Cardiac atrium fibroblast (primary cell): Measurements from ENCODE around the gene PIGM. TPM values are rescaled to one million over a fixed set of nuclear protein-coding genes. Genes with fewer than 3 reads are reported as not detected.

Source experiments
- total RNA-seq: library from RNA; depleted of rRNA; stranded (reverse); fragments of >200 nt; gene quantifications from 2 replicates; pipeline ENCODE4 v1.2.3, GENCODE V29; 2015

PIGM gene
- 1.4 and 3.1 TPM in 2 replicates for total RNA-seq

DNA sequence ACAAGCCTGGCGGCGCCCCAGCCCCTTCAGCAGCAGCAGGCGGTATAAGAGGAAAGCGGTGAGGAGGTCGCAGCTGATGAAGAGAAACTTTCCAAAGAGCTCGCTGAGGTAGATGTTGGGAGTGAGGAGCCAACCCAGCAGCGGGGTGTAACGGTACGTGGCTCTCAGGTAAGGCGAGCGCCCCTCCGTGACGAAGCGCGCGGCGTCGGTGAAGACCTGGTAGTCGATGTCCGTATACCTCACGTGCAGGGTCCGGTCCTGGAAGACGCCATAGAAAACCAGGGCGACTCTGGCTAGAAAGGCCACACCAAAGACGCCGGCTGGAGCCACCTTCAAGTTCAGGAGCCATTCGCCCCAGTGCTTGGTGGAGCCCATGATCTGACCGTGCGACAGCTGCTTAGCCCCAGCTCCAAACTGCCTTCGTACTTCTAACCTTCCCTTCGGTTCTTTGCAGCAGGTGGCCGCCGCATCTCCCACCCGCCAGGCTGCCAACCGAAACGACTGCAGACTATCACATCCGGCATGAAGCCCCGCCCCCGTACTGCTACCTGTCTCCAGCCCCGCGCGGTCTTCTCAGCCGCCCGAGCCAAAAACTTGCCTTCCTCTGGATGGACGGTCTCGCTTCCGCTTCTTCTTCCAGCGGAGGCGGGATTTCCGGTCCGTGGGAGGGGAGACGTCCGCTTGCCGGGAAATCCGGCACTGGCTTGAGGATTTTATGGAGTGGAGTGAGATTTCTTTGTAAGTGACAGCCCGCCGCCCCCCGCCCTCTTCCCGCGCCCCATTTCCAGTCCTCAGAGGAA is at the start of gene PIGM:
TSS of gene PIGM (minus strand) at position 626 of the 800 bp plus-strand sequence. CDS start at position 375, 251 bp downstream.

DNA sequence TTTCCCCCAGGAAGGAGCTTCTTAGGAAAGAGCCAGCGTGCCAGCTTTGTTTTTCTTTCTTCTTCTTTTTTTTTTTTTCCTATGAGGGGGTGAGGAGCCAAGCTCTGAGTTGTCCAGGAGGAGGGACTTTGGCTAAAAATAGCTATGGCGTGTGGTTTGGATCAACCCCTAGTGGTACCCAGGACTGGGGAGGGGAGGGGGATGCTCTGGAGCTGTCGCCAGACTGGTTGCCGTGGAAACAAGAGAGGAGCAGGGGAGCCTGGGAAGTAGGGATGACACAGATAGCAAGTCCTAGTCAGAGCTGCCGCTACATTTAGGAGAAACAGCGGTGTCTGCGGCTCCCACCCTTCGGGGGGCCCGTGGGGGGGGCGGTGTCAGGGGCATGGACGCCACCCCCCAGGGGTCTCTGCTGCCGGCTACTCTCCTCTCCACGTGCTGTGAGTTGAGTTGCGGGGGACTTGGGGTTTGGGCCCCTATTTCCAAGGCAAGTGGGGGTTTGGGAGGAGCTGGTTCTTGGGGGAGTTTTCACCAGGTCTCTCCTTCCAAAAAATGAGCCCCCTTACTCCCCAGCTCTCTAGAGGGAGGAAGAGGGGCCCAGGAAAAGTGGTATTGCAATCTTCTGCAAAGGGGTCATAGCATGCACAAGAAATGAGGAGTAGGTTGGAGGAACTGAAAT is 49.6 kb upstream of the PIGM start, which contains the start of gene KCNJ9:
TSS of gene KCNJ9 (plus strand) at position 278 of the 676 bp plus-strand sequence. CDS start 2,493 bp downstream, outside the sequence.

DNA sequence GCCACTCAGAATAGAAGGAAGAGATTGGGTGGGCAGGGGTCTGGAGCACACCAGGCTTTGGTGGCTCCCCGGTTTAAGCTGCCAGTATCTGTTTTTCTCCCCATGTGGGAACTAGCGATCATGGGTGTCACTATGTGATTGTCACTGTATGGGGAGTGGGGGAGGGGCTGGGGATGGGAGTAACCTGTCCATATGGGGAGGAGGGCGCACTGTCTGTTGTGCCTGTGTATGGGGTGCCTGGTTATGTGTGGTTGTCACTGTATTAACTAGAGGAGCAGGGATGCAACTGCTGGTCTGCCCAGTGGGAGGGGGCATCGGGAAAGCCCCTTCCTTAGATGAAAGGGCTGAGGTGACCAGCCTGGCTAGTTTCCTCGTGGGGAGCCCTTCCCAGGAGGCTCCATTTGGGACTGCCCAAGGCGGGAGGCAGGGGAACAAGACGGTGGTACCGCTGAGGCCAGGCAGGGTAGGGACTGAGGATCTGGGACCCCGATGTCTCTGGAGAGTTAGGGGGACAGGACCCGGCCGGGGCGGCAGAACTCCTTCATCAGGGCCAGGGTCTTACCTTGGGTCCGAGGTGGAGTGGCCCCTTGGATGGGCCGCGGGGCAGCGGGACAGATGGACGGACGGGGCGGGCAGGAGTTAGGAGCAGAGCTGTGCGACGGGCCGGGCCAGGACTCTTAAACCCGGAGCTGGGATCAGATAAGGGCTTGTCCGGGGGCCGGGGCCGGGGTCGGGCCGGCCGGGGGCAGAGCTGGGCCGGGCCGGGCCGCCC is 37.9 kb upstream of the PIGM start, which contains the start of gene KCNJ10:
TSS of gene KCNJ10 (minus strand) at position 701 of the 772 bp plus-strand sequence. CDS start 27,628 bp downstream, outside the sequence.

Other genes starting within 250 kb of the PIGM start
- gene FCRL6, start 229.6 kb downstream of the PIGM start, total RNA-seq, result not detected in 2 replicates
- not detected in 2 replicates for gene SLAMF8, start 205.1 kb downstream of the PIGM start, total RNA-seq
- gene VSIG8, start 169.3 kb downstream of the PIGM start, total RNA-seq, result not detected in 2 replicates
- gene CFAP45, start 131.8 kb downstream of the PIGM start, total RNA-seq, result not detected in 2 replicates
- gene TAGLN2, start 106.5 kb downstream of the PIGM start, total RNA-seq, result 446 and 509 TPM in 2 replicates
- 0.16 TPM in 1 of 2 replicates, not detected in the other for gene IGSF9, start 86.4 kb downstream of the PIGM start, total RNA-seq
- gene SLAMF9, start 77.8 kb downstream of the PIGM start, total RNA-seq, result not detected in 2 replicates
- not detected in 2 replicates for gene KCNJ10, start 38.2 kb upstream of the PIGM start, total RNA-seq
- not detected in 2 replicates for gene KCNJ9, start 49.5 kb upstream of the PIGM start, total RNA-seq
- gene IGSF8, start 66.6 kb upstream of the PIGM start, total RNA-seq, result 18.1 and 23.2 TPM in 2 replicates
- 1.3 TPM in 1 of 2 replicates, not detected in the other for gene ATP1A2, start 83.8 kb upstream of the PIGM start, total RNA-seq
- not detected in 2 replicates for gene ATP1A4, start 119.6 kb upstream of the PIGM start, total RNA-seq
- not detected in 2 replicates for gene CASQ1, start 158.6 kb upstream of the PIGM start, total RNA-seq
- gene PEA15, start 173.4 kb upstream of the PIGM start, total RNA-seq, result 75.5 and 135 TPM in 2 replicates
- gene DCAF8, start 230.6 kb upstream of the PIGM start, total RNA-seq, result 36.3 and 47.3 TPM in 2 replicates